ENCODE results near the gene SLC25A30. TPM values are rescaled to one million over a fixed set of nuclear protein-coding genes. Genes with fewer than 3 reads are reported as not detected.

SLC25A30 gene
- total and polyA plus RNA-seq, 2 experiments from 2014 or later, result 4.5 to 10.2 TPM

DNA sequence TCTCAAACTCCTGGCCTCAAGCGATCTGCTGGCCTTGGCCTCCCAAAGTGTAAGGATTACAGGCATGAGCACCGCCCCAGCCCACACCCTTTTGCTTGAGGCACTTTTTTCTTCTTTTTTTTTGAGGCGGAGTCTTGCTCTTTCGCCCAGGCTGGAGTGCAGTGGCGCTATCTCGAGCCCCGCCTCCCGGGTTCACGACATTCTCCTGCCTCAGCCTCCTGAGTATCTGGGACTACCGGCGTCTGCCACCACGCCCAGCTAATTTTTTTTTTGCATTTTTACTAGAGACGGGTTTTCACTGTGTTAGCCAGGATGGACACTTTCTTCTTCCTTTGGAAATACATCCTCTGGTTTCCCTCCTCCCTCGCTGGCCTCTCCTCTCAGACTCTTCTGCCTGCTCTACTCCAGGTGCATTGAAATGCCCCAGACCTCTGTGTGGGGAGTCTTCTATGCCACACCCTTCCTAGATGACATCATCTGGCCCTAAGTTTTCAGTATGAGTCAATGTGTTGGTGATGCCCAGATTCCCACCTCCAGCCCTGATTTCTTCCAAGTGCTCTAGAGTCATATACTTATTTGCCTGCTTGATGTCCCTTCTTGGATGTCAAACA is 56.5 kb downstream of the SLC25A30 start:
- H3K36me3 ChIP-seq (ENCODE audit: low read depth), result no peaks in the 10 kb centered on the region
- no peaks in the 10 kb centered on the region for H3K27me3 ChIP-seq (replicated peaks; ENCODE audit: insufficient read depth)
- H3K27ac ChIP-seq, result no peak overlapping the region
- H3K9ac ChIP-seq, result no peak overlapping the region
- in situ Hi-C loops (cut with MboI), result no loop called here
- DNase-seq, result peak; percentile 79
- no peaks in the 10 kb centered on the region for H3K9me2 ChIP-seq (ENCODE audit: insufficient read depth)
- no peak overlapping the region for H2AFZ ChIP-seq
- H3K79me2 ChIP-seq (ENCODE audit: insufficient read depth), result no peaks in the 10 kb centered on the region
- H3K9me3 ChIP-seq (ENCODE audit: low read depth), result no peaks in the 10 kb centered on the region
- WGBS, 2 experiments (ENCODE audit: low coverage in 1 of 2, low lambda C conversion rate in 2 of 2, missing lambda C conversion rate in 2 of 2), result 93 to 94% methylated on average over 12 to 14 of the region's 14 CpGs
- TF ChIP-seq EZH2 (IDR thresholded peaks at IDR 0.05; ENCODE audit: insufficient read depth, poor library complexity, severe bottlenecking) (no peak), EZH2phosphoT487 (IDR thresholded peaks at IDR 0.05; ENCODE audit: insufficient read depth, low read depth) (no peak)
- H3K4me2 ChIP-seq (ENCODE audit: unreplicated experiment), result no peak overlapping the region
- H3K4me1 ChIP-seq (ENCODE audit: insufficient read depth), result peaks cover 8% of the 10 kb centered on the region
- H3F3A ChIP-seq (ENCODE audit: insufficient read depth), result peaks cover 6% of the 10 kb centered on the region; the same call in 1 of the 2 replicates
- no peak overlapping the region for H3K4me3 ChIP-seq
- no peaks in the 10 kb centered on the region for H4K20me1 ChIP-seq (ENCODE audit: insufficient read depth)

DNA sequence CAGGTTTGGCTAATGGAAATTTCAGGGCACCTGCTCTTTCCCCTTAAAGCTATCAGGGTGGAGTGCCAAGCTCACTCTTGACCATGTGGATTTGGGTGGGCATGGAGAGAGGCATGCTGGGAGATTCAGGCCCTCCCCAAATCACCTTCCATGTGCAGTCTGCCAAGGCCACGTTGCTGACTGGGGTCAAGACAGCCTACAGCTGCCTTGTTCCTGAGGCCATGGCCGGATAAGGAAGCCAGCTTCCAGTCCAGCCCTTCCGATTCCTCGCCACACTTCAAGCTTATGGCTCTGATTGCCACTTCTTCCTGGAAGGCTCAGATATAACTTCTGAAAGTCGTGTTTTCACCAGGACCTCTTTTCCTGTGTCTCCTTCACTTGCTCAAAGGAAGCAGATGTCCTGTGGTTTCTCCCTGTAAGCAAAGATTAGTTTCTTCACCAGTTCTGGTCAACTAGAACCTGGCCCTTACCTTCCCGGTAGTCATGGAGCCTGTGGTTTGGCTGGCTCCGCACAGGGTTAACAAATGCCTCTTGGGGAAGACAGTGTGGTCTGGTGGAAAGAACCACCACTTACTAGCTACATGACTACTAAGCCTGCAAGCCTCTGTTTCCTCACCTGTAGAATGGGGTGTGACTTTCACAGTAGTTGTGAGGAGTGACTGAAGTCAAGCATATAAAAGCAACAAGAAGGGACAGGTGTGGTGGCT is 61.1 kb downstream of the SLC25A30 start:
- no peaks in the 10 kb centered on the region for H4K20me1 ChIP-seq (ENCODE audit: insufficient read depth)
- TF ChIP-seq EZH2 (IDR thresholded peaks at IDR 0.05; ENCODE audit: insufficient read depth, poor library complexity, severe bottlenecking) (no peak), EZH2phosphoT487 (IDR thresholded peaks at IDR 0.05; ENCODE audit: insufficient read depth, low read depth) (no peak)
- peaks cover 6% of the 10 kb centered on the region; the same call in 1 of the 2 replicates for H3F3A ChIP-seq (ENCODE audit: insufficient read depth)
- no peak overlapping the region for H3K4me3 ChIP-seq
- WGBS, 2 experiments (ENCODE audit: low coverage in 1 of 2, low lambda C conversion rate in 2 of 2, missing lambda C conversion rate in 2 of 2), result 88% methylated on average over 7 of the region's 7 CpGs
- no peaks in the 10 kb centered on the region for H3K79me2 ChIP-seq (ENCODE audit: insufficient read depth)
- DNase-seq, result no peak
- H3K4me2 ChIP-seq (ENCODE audit: unreplicated experiment), result no peak overlapping the region
- H2AFZ ChIP-seq, result no peak overlapping the region
- no peaks in the 10 kb centered on the region for H3K27me3 ChIP-seq (replicated peaks; ENCODE audit: insufficient read depth)
- no peak overlapping the region for H3K9ac ChIP-seq
- H3K27ac ChIP-seq, result no peak overlapping the region
- H3K9me2 ChIP-seq (ENCODE audit: insufficient read depth), result no peaks in the 10 kb centered on the region
- H3K4me1 ChIP-seq (ENCODE audit: insufficient read depth), result peaks cover 6% of the 10 kb centered on the region
- H3K9me3 ChIP-seq (ENCODE audit: low read depth), result no peaks in the 10 kb centered on the region
- in situ Hi-C loops (cut with MboI), result no loop called here
- H3K36me3 ChIP-seq (ENCODE audit: low read depth), result no peaks in the 10 kb centered on the region

DNA sequence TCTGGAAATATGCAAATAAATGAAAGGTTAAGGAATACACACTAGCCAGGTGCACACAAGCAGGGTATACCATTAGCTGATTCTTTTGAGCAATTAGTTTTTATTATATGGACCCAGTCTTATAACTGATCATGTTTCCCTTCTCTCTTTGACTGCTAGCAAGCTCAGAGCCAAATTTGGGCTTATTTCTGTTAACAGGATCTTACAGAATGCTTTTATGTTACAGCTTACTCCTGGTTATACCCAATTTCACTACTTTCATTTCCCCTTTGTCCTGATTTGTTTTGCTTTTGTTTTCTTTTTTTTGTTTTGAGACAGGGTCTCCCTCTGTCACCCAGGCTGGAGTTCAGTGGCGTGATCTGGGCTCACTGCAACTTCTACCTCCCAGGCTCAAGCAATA is 64.3 kb downstream of the SLC25A30 start:
- in situ Hi-C loops (cut with MboI), result no loop called here
- Histone ChIP-seq H3K9me2 (ENCODE audit: insufficient read depth) (no peaks in the 10 kb centered on the region), H2AFZ (no peak overlapping the region), H3F3A (ENCODE audit: insufficient read depth) (no peaks in the 10 kb centered on the region), H3K9ac (no peak overlapping the region), H3K4me3 (no peak overlapping the region), H3K79me2 (ENCODE audit: insufficient read depth) (no peaks in the 10 kb centered on the region), H3K36me3 (ENCODE audit: low read depth) (no peaks in the 10 kb centered on the region), H3K4me1 (ENCODE audit: insufficient read depth) (peaks cover 7% of the 10 kb centered on the region; the same call in 1 of the 2 replicates), H3K27ac (no peak overlapping the region), H3K4me2 (ENCODE audit: unreplicated experiment) (no peak overlapping the region), H3K9me3 (ENCODE audit: low read depth) (no peaks in the 10 kb centered on the region), H4K20me1 (ENCODE audit: insufficient read depth) (no peaks in the 10 kb centered on the region), H3K27me3 (replicated peaks; ENCODE audit: insufficient read depth) (no peaks in the 10 kb centered on the region)
- no peak for TF ChIP-seq EZH2phosphoT487 (IDR thresholded peaks at IDR 0.05; ENCODE audit: insufficient read depth, low read depth)
- no peak for TF ChIP-seq EZH2 (IDR thresholded peaks at IDR 0.05; ENCODE audit: insufficient read depth, poor library complexity, severe bottlenecking)
- no peak for DNase-seq
- WGBS, 2 experiments (ENCODE audit: low coverage in 1 of 2, low lambda C conversion rate in 2 of 2, missing lambda C conversion rate in 2 of 2), result 100% methylated on average over 1 of the region's 1 CpG

DNA sequence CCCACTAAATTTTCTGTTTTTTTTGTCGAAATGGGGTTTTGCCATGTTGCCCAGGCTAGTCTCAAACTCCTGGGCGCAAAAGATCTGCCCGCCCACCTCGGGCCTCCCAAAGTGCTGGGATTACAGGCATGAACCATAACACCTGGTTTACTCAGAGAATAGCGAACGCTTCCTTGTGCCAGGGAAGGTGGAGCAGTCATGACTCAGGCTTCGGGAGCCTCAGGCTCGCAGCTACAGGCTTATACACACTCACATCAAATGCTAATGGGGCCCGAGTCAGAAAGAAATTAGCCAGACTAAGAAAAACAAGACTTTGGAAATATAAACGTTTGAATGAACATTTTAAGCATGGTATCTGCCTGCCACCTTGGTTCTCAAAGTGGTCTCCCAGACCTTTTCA is 66.1 kb downstream of the SLC25A30 start:
- Histone ChIP-seq H3K9ac (no peak overlapping the region), H3K4me3 (no peak overlapping the region), H3K27me3 (replicated peaks; ENCODE audit: insufficient read depth) (no peaks in the 10 kb centered on the region), H3K4me1 (ENCODE audit: insufficient read depth) (peaks cover 7% of the 10 kb centered on the region; the same call in 1 of the 2 replicates), H3K36me3 (ENCODE audit: low read depth) (no peaks in the 10 kb centered on the region), H2AFZ (no peak overlapping the region), H3K27ac (no peak overlapping the region), H3F3A (ENCODE audit: insufficient read depth) (no peaks in the 10 kb centered on the region), H3K9me2 (ENCODE audit: insufficient read depth) (no peaks in the 10 kb centered on the region), H3K79me2 (ENCODE audit: insufficient read depth) (no peaks in the 10 kb centered on the region), H4K20me1 (ENCODE audit: insufficient read depth) (no peaks in the 10 kb centered on the region), H3K9me3 (ENCODE audit: low read depth) (no peaks in the 10 kb centered on the region), H3K4me2 (ENCODE audit: unreplicated experiment) (no peak overlapping the region)
- DNase-seq, result no peak
- in situ Hi-C loops (cut with MboI), result no loop called here
- WGBS, 2 experiments (ENCODE audit: low coverage in 1 of 2, low lambda C conversion rate in 2 of 2, missing lambda C conversion rate in 2 of 2), result 84 to 88% methylated on average over 10 of the region's 10 CpGs
- TF ChIP-seq EZH2phosphoT487 (IDR thresholded peaks at IDR 0.05; ENCODE audit: insufficient read depth, low read depth) (no peak), EZH2 (IDR thresholded peaks at IDR 0.05; ENCODE audit: insufficient read depth, poor library complexity, severe bottlenecking) (no peak)

Measured in GM23248 (cell line).